Dermis microvascular lymphatic vessel endothelial cell (primary cell): ENCODE measurements around the gene ATOSA. TPM values are rescaled to one million over a fixed set of nuclear protein-coding genes. Genes with fewer than 3 reads are reported as not detected.
A peak's percentile ranks its signal among the peaks of the same experiment; 100 is the strongest.

ENCODE experiments used
- DNase-seq, 2 donors: peaks; one replicate each; pipeline versions ENCODE4 v3.0.0 to v3.0.0-alpha.2; 2010; ENCODE audit warnings: low read depth in 2 of 2
- total RNA-seq: library from RNA; depleted of rRNA; stranded (reverse); fragments of >200 nt; gene quantifications from 2 replicates; pipeline ENCODE4 v1.2.1, GENCODE V29; 2014

Gene ATOSA
- total RNA-seq, 1 donor from 2014 or later: 29.3 TPM

DNA sequence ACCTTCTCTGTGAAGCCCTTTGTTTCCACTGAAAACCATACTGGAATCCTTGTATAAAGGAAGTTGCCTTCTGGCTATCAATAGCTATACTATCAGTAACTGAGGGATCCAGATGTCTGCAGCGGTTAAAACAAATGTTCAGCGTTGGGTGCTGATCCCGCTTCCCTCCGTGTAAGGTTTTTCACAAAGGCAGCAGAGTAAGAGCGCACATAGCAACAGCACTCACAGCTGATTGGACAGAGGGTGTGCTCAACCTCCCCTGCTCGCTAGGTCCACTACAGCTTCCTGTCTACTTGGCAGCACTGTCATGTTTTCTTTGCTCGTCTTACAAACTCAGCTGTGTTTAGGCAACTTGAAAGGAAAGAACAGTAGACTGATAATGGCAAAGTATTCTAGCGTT is 27.3 kb downstream of the ATOSA start:
- DNase-seq: peak; percentile 83 to 96

GRCh38 chr15:52651114-52651513 is 28.1 kb downstream of the ATOSA start:
- DNase-seq: no peak

DNA sequence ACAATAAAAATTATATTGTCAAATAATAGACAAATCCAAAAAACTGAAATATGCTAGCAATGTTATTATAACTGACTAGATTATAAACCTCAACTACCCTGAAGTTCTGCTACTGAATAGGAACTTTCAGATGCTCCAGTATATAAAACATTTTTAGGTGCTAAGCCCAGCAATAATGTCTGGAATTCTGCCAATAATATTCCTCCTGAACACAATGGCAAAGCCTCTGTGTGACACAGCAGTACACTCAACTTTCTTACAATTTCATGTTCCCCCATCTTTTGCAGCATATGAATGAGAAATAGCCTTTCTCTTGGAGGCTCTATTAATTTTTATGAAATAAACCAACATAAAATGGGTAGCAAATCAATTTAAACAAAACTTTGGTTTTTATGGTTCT is 29.5 kb downstream of the ATOSA start:
- DNase-seq: peak; percentile 62 to 76

- no peak for DNase-seq
Measured at GRCh38 chr15:52645916-52646315, 33.3 kb downstream of the ATOSA start.

GRCh38 chr15:52642386-52643361 is 36.5 kb downstream of the ATOSA start:
- no peak for DNase-seq

DNA sequence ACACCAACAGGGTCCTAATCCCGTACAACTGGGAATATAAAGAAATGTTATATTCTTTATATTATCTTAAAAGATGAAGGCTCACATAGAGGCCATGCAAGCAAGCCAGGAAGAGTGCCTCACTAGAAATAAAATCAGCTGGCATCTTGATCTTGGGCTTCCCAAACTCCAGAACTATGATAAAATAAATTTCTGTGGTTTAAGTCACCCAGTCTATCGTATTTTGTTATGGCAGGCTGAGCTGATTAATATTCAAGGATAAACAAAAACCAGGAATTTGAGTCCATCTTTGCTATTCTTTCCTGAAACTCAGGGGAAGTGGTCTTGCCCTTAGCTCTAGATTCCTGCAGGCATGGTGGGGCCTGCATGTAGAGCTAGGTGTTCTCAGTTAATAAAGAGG is 42.7 kb downstream of the ATOSA start:
- DNase-seq: no peak

DNA sequence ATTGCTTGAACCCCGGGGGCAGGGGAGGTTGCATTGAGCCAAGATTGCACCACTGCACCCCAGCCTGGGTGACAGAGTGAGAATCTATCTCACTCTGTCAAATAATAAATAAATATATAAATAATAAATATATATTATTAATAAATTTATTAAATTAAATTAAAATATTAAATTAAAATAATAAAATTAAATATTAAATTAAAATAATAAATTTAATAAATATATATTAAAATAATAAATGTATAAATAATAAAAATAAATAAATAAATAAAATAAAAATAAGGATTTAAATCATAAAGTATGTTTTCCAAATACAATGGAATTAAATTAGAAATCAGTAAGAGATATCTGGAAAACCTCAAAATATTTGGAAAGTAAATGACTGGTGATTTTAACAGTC is 43.3 kb downstream of the ATOSA start:
- no peak for DNase-seq

Other genes with a start within 250 kb of the ATOSA start
- 33.8 and 50.1 TPM in 2 replicates for gene MYO5A, start 150.5 kb downstream of the ATOSA start, total RNA-seq
- 93.2 and 95.2 TPM in 2 replicates for gene ARPP19, start 110.4 kb downstream of the ATOSA start, total RNA-seq
- gene ONECUT1, start 110.9 kb upstream of the ATOSA start, total RNA-seq: not detected in 2 replicates